ENCODE results near the gene RPS6KB2. TPM values are rescaled to one million over a fixed set of nuclear protein-coding genes. Genes with fewer than 3 reads are reported as not detected.
"Not testable (repeated sequence)": the region's sequence is repeated elsewhere in the genome, so short reads cannot be mapped to it uniquely, and the experiment has no call there.

RPS6KB2 gene
- total and polyA plus RNA-seq, 12 donors: 16.3 to 46.3 (median 23.2) TPM

- Histone ChIP-seq H3K4me1 (peaks cover 8 to 57% (median 30%) of the 10 kb centered on the region in 9 donors), H3K36me3 (peaks cover 0 to 6% (median 0%) of the 10 kb centered on the region in 9 donors), H3K27ac (peak overlapping the region; percentile 78 to 94 (median 90)), H3K27me3 (no peaks in the 10 kb centered on the region), H3K9me3 (no peaks in the 10 kb centered on the region), H3K4me3 (peak overlapping the region; percentile 19 to 68 (median 64))
- no peak for ATAC-seq
- intact Hi-C loops (cut with DNase I): loop anchor here in 8 of 10 donors (5.0 kb wide), 5 partner anchors 38 to 73 kb away; partner anchors contain the start of genes PPP1CA (in 6 of the 8), TBC1D10C (in 6 of the 8), RPS6KB2 (in 2 of the 8) and CDK2AP2 (in 1 of the 8)
- WGBS, 2 donors: 44 to 50% methylated on average over 3 of the region's 3 CpGs
- DNase-seq: no peak
- TF ChIP-seq CTCF (IDR thresholded peaks at IDR 0.05): no peak
Observed at GRCh38 chr11:67465189-67465510, 36.9 kb downstream of the RPS6KB2 start.

GRCh38 chr11:67465530-67465929 is 37.2 kb downstream of the RPS6KB2 start:
- H3K36me3 ChIP-seq, DNase-seq, H3K9me3 ChIP-seq, ATAC-seq, H3K27me3 ChIP-seq: not testable (repeated sequence)
- intact Hi-C loops (cut with DNase I): loop anchor here in 8 of 10 donors (5.0 kb wide), 5 partner anchors 38 to 73 kb away; partner anchors contain the start of genes PPP1CA (in 6 of the 8), TBC1D10C (in 6 of the 8), RPS6KB2 (in 2 of the 8) and CDK2AP2 (in 1 of the 8)
- WGBS, 2 donors: 65 to 66% methylated on average over 2 of the region's 2 CpGs
- Histone ChIP-seq H3K4me3 (peak overlapping the region in 2 of 10 donors; percentile 64), H3K27ac (peak overlapping the region in 8 of 10 donors; percentile 78 to 94 (median 91)), H3K4me1 (peaks cover 8 to 55% (median 30%) of the 10 kb centered on the region in 9 donors)

- no peaks in the 10 kb centered on the region for H3K27me3 ChIP-seq
- TF ChIP-seq CTCF (IDR thresholded peaks at IDR 0.05): no peak
- H3K27ac ChIP-seq: peak overlapping the region in 2 of 10 donors; percentile 12 to 94
- H3K9me3 ChIP-seq: no peaks in the 10 kb centered on the region
- no peak overlapping the region for H3K4me3 ChIP-seq
- WGBS, 2 donors: 72 to 81% methylated on average over 5 of the region's 5 CpGs
- H3K36me3 ChIP-seq: peaks cover 0 to 6% (median 0%) of the 10 kb centered on the region in 9 donors
- peaks cover 8 to 55% (median 30%) of the 10 kb centered on the region in 9 donors for H3K4me1 ChIP-seq
- no peak for ATAC-seq
- no peak for DNase-seq
- intact Hi-C loops (cut with DNase I): loop anchor here in 8 of 10 donors (5.0 kb wide), 5 partner anchors 39 to 74 kb away; partner anchors contain the start of genes PPP1CA (in 6 of the 8), TBC1D10C (in 6 of the 8), RPS6KB2 (in 2 of the 8) and CDK2AP2 (in 1 of the 8)
Observed at GRCh38 chr11:67466367-67466766, 38.1 kb downstream of the RPS6KB2 start.

GRCh38 chr11:67466962-67467771 is 38.9 kb downstream of the RPS6KB2 start:
- intact Hi-C loops (cut with DNase I): loop anchor here in 8 of 10 donors (5.0 kb wide), 5 partner anchors 40 to 75 kb away; partner anchors contain the start of genes PPP1CA (in 6 of the 8), TBC1D10C (in 6 of the 8), RPS6KB2 (in 2 of the 8) and CDK2AP2 (in 1 of the 8)
- Histone ChIP-seq H3K36me3 (peaks cover 0 to 6% (median 0%) of the 10 kb centered on the region in 9 donors), H3K4me1 (peaks cover 8 to 55% (median 30%) of the 10 kb centered on the region in 9 donors), H3K27ac (peak overlapping the region in 2 of 10 donors; percentile 90 to 94), H3K4me3 (no peak overlapping the region), H3K9me3 (no peaks in the 10 kb centered on the region), H3K27me3 (no peaks in the 10 kb centered on the region)
- DNase-seq (no peak), ATAC-seq (no peak)
- no peak for TF ChIP-seq CTCF (IDR thresholded peaks at IDR 0.05)
- 77 to 78% methylated on average over 11 of the region's 11 CpGs for WGBS, 2 donors

Data from heart right ventricle (tissue), 16 donors.